Bone marrow (tissue), 2 donors: ENCODE results near the gene NEDD8.
"Not testable (repeated sequence)": the region's sequence is repeated elsewhere in the genome, so short reads cannot be mapped to it uniquely, and the experiment has no call there.

Experiments
- DNase-seq, 2 donors: peaks; one replicate each; lab custom pipeline; 2025; lab: John Stamatoyannopoulos, UW

The NEDD8 gene

GRCh38 chr14:24247422-24247821, 15.3 kb upstream of the NEDD8 start:
- DNase-seq = no peak

DNA sequence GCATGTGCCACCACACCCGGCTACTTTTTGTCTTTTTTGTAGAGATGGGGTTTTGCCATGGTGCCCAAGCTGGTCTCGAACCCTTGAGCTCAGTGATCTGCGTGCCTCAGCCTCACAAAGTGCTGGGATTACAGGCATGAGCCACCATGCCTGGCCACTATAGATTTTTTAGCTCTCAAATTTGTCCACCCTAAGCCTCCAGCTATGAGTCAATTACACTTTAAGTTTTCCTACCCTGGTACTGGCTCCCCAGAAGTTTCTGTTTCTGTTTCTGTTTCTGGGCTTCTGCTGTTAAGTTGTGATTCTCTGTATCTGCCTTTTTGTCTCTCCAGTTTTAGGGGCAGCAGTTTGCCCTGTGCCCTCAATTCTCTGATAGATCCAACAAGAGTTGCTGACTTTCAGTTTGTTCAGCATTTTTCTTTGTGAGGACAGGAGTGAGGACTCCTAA, 14.6 kb upstream of the NEDD8 start:
- peak in 1 of 2 donors; percentile 71 for DNase-seq

- DNase-seq = not testable (repeated sequence)
Measured at GRCh38 chr14:24245350-24245749, 13.2 kb upstream of the NEDD8 start.

DNA sequence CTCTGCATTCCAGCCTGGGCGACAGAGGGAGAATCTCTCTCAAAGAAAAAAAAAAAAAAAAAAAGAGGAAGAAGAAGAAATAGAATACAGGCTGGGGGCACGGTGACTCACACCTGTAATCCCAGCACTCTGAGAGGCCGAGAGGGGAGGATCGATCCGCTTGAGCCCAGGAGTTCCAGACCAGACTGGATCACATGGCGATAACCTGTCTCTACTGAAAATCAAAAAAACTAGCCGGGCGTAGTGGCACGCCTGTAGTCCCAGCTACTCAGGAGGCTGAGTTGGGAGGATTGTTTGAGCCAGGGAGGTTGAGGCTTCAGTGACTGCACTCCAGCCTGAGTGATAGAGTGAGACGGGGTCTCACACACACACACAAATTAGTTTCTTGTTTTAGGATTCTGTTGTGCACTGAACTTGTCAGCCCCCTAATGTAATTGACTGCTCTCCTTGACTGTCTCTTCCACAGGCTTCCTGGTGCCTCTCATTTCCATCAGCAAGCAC, 11.2 kb upstream of the NEDD8 start:
- peak in 1 of 2 donors; percentile 79 for DNase-seq

DNA sequence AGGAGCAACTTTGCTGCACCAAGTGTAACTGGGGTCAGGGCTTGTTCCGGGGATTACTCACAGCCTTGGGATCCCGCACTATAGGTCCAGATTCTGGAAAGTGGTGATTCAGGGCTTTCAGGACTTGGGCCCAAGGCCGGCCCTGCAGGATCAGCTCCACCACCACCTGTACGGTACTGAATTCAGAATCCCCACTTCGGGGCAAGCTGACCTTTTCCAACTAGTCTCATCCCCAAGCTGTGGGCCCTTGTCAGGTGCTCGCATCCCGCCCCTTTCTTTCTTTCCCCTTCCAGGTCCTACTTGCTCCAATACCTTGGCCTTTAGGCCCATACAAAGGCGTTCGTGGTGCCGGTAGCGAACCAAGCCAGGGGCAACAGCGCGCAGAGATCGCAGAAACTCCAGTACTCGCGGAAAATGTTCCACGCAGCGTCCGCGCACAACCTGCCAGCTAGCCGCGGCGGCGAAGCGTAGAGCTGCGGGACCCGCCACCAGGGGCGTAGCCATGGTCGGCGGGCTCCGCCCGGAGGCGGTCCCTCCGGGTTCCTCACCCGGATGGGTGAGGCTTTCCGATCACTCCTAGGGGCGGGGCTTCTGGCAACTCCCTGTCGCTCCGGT, 9.8 kb upstream of the NEDD8 start:
- no peak for DNase-seq

GRCh38 chr14:24240110-24240918, 8.1 kb upstream of the NEDD8 start:
- no peak for DNase-seq

DNA sequence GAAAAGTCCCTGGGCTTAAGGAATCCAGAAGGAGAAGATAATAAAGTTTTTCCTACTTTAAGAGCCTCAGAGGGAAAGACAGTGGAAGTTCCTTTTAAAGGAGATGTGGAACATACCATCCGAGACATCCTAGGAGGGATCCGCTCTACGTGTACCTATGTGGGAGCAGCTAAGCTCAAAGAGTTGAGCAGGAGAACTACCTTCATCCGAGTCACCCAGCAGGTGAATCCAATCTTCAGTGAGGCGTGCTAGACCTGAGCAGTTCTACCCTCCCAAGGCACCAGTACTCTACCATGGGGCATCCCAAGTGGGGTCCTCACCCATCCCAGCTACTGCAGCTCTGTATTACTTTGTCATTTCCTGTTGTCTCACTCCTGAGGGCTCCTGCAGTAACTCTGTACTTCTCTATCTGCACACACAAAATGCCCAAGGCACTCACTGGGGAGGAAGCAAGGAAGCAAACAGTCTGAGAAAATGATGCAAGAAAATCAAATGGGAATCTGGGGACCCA, 6.4 kb upstream of the NEDD8 start:
- DNase-seq = no peak

DNA sequence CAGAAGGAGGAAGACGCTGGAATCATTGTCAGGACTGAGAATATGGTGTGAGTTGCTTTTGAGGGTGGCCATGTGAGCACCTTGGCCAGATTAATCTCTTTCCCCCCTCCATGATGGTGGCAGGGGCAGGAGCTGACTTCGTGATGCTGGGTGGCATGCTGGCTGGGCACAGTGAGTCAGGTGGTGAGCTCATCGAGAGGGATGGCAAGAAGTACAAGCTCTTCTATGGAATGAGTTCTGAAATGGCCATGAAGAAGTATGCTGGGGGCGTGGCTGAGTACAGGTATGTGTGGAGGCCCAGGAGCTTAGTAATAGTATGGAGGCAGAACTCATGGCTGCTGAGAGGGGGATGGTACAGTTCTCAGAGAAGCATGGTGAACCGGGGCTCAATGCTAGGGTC, 6.0 kb upstream of the NEDD8 start:
- DNase-seq = no peak

- DNase-seq = no peak
Measured at GRCh38 chr14:24237463-24237955, 5.3 kb upstream of the NEDD8 start.

- DNase-seq = no peak
Measured at GRCh38 chr14:24236689-24237462, 4.7 kb upstream of the NEDD8 start.

DNA sequence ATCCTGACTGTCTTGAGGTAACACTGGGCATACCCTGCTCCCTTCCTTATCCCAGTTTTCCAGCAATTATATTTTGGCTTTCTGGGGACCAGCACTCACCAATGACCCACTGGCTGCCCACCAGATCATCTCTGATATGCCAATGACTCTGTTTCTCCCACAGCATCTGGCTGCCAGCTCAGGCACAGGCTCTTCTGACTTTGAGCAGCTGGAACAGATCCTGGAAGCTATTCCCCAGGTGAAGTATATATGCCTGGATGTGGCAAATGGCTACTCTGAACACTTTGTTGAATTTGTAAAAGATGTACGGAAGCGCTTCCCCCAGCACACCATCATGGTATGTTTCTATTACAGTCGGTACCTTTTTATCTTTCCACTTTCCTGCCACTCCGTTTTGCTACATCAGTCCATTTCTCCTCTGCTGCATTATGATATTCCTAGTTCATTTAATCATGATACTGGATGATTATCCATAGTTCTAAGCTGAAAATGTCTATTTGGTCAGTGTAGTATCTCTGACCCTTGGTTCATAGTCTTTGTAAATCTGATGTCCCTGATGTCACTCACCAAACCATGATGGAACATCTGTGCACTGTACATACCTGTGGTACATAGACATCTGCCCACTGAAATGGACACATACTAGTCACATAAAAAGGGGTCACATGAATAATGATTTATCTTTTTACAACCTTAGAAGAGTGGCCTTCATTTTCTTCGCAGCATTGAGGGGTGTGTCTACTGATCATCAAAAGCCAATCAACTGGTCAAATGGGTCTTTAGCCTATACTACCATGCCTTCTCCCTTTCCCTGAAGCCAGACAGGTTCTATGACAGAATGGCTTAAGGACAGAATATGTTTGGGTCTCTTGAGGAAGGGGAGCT, 3.9 kb upstream of the NEDD8 start:
- DNase-seq = no peak

DNA sequence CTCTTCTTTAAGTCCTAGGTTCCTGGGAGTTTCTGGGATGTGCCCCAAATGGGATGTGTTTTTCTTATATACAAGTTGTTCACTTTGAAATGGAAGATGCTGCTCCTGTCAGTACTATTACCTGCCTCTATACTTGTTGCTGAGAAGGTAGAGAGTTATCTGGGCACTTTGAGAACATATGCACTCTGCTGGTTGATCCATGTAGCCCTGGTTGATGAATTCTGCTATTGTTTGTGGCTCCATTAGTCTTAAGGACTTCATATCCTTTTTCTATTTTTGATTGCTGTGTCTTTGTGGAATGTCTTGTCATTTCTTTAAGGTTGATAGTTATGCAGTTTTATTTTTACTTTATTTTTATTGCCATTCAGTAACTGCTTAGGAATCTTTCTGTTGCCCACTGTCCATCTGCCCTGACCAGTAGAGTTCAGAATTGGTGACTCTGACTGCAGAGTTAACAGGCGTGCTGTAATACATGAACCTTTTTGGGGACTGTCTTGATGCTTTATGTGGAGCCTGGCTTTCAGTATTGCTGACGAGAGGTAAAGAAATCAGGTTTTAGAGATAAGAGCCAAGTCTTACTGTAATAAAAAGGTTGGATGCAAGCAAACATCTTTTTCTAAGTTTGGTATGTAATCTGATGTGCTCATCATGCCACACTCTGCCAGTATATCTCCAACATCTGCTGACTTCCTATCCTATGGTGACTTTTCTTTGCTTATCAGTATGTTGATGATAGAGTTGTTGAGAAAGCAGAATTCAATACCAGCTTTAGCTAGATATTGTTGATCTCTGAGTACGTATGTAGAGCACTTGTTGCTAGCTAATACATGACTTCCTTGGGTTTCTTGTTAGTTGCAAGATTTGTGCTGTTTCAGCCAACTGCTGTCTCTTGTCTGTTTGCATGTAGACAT, 2.2 kb upstream of the NEDD8 start:
- DNase-seq = no peak

GRCh38 chr14:24233538-24233866, 1.3 kb upstream of the NEDD8 start:
- DNase-seq = no peak

- no peak for DNase-seq
Measured at GRCh38 chr14:24232645-24233537, 724 bp upstream of the NEDD8 start, which contains the start of gene GMPR2. Gene GMPR2 (plus strand): TSS chr14:24232929. CDS start chr14:24233254, 325 bp downstream.

GRCh38 chr14:24231263-24232120, 675 bp downstream of the NEDD8 start:
- DNase-seq = no peak

GRCh38 chr14:24228902-24229301, 3.3 kb downstream of the NEDD8 start:
- no peak for DNase-seq

- no peak for DNase-seq
Measured at GRCh38 chr14:24226473-24226872, 5.7 kb downstream of the NEDD8 start.

- DNase-seq = no peak
Measured at GRCh38 chr14:24224618-24225071, 7.5 kb downstream of the NEDD8 start.
